ENCODE data around the gene SLC49A4.

Gene SLC49A4

DNA sequence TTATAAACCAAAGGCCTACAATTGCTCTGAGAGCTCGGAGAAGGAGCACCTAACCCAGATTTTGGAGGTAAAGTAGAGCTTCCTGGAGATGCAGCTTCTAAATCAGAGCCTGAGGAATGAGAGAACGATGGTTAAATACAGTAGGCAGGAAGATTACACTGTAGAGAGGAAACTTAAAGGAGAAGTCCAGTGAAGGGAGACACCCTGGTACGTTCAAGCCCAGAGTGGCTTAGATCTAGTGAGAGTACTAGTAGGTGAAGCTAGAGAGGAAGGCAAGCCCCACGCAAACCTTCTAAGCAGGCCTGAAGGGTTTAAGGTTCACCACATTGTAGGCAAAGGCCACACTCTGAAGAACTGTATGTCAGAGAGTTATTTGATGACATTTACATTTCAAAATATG is 33.4 kb downstream of the SLC49A4 start:
- no peaks in the 10 kb centered on the region for H3K79me2 ChIP-seq (ENCODE audit: insufficient read depth, low read length)
- no peak overlapping the region for H3K9ac ChIP-seq (ENCODE audit: low read length)

DNA sequence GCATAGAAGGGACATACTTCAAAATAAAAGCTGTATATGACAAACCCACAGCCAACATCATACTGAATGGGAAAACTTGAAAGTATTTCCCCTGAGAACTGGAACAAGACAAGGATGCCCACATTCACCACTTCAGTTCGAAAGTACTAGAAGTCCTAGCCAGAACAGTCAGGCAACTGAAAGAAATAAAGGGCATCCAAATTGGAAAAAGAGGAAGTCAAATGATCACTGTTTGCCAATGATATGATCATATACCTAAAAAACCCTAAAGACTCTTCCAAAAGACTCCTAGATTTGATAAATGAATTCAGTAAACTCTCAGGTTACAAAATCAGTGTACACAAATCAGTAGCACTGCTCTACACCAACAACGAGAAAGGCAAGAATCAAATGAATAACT is 40.7 kb downstream of the SLC49A4 start:
- Histone ChIP-seq H3K36me3 (ENCODE audit: insufficient read depth, low read length) (peaks cover 5% of the 10 kb centered on the region; the same call in 1 of the 2 replicates), H2AFZ (ENCODE audit: low read length) (no peak overlapping the region), H3K4me1 (ENCODE audit: insufficient read depth, low read length, severe bottlenecking) (no peaks in the 10 kb centered on the region), H4K20me1 (ENCODE audit: insufficient read depth, low read length) (no peaks in the 10 kb centered on the region), H3K9me3 (ENCODE audit: low read length) (no peaks in the 10 kb centered on the region), H3K4me3 (ENCODE audit: low read depth, low read length, poor library complexity, severe bottlenecking) (no peak overlapping the region), H3K79me2 (ENCODE audit: insufficient read depth, low read length) (no peaks in the 10 kb centered on the region), H3K4me2 (ENCODE audit: low read length) (no peak overlapping the region), H3K9me2 (ENCODE audit: low read depth, low read length) (no peaks in the 10 kb centered on the region), H3K9ac (ENCODE audit: low read length) (no peak overlapping the region), H3F3A (ENCODE audit: insufficient read depth, low read length) (no peaks in the 10 kb centered on the region), H3K27ac (ENCODE audit: low read depth, low read length, poor library complexity, severe bottlenecking) (no peak overlapping the region), H3K27me3 (ENCODE audit: insufficient read depth, low read length) (no peaks in the 10 kb centered on the region)
- no peak for TF ChIP-seq EZH2 (IDR thresholded peaks at IDR 0.05; ENCODE audit: borderline replicate concordance, low read length)
- TF ChIP-seq, protein P1, sequence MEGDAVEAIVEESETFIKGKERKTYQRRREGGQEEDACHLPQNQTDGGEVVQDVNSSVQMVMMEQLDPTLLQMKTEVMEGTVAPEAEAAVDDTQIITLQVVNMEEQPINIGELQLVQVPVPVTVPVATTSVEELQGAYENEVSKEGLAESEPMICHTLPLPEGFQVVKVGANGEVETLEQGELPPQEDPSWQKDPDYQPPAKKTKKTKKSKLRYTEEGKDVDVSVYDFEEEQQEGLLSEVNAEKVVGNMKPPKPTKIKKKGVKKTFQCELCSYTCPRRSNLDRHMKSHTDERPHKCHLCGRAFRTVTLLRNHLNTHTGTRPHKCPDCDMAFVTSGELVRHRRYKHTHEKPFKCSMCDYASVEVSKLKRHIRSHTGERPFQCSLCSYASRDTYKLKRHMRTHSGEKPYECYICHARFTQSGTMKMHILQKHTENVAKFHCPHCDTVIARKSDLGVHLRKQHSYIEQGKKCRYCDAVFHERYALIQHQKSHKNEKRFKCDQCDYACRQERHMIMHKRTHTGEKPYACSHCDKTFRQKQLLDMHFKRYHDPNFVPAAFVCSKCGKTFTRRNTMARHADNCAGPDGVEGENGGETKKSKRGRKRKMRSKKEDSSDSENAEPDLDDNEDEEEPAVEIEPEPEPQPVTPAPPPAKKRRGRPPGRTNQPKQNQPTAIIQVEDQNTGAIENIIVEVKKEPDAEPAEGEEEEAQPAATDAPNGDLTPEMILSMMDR (IDR thresholded peaks at IDR 0.05; ENCODE audit: low read length) = no peak

More for the DNA sequence above, 33.4 kb downstream of the SLC49A4 start:
- no peak overlapping the region for H3K4me3 ChIP-seq (ENCODE audit: low read depth, low read length, poor library complexity, severe bottlenecking)
- H3K9me2 ChIP-seq (ENCODE audit: low read depth, low read length) = no peaks in the 10 kb centered on the region
- no peaks in the 10 kb centered on the region for H3K9me3 ChIP-seq (ENCODE audit: low read length)
- TF ChIP-seq, protein P1 (IDR thresholded peaks at IDR 0.05; ENCODE audit: low read length) = no peak
- TF ChIP-seq EZH2 (IDR thresholded peaks at IDR 0.05; ENCODE audit: borderline replicate concordance, low read length) = no peak
- H3K27ac ChIP-seq (ENCODE audit: low read depth, low read length, poor library complexity, severe bottlenecking) = no peak overlapping the region
- H3K4me2 ChIP-seq (ENCODE audit: low read length) = no peak overlapping the region
- no peak overlapping the region for H2AFZ ChIP-seq (ENCODE audit: low read length)
- no peaks in the 10 kb centered on the region for H3F3A ChIP-seq (ENCODE audit: insufficient read depth, low read length)
- H4K20me1 ChIP-seq (ENCODE audit: insufficient read depth, low read length) = no peaks in the 10 kb centered on the region
- peaks cover 12% of the 10 kb centered on the region; the same call in 1 of the 2 replicates for H3K36me3 ChIP-seq (ENCODE audit: insufficient read depth, low read length)
- H3K4me1 ChIP-seq (ENCODE audit: insufficient read depth, low read length, severe bottlenecking) = no peaks in the 10 kb centered on the region
- no peaks in the 10 kb centered on the region for H3K27me3 ChIP-seq (ENCODE audit: insufficient read depth, low read length)

DNA sequence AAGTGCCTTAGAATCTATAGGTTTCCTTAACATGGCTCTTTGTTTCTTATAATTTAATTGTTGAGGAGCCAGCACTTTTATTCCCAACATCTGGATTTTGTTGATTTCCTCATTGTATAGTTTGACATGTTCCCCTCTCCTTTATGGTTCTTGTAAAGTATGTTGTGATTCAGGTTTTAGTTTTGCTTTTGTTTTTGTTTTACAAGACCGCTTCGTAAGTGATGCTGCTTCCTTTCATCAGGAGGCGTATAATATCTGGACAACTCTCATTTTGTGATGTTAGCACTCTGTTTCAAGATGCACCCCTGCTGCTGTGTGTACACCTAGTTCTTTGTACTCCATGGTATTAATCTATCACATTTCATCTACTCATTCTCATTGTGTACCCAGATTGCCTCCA is 48.7 kb downstream of the SLC49A4 start:
- Histone ChIP-seq H3K9me2 (ENCODE audit: low read depth, low read length) (no peaks in the 10 kb centered on the region), H3K79me2 (ENCODE audit: insufficient read depth, low read length) (no peaks in the 10 kb centered on the region), H3K27ac (ENCODE audit: low read depth, low read length, poor library complexity, severe bottlenecking) (no peak overlapping the region), H3K4me1 (ENCODE audit: insufficient read depth, low read length, severe bottlenecking) (no peaks in the 10 kb centered on the region), H3F3A (ENCODE audit: insufficient read depth, low read length) (no peaks in the 10 kb centered on the region), H3K4me3 (ENCODE audit: low read depth, low read length, poor library complexity, severe bottlenecking) (no peak overlapping the region), H3K36me3 (ENCODE audit: insufficient read depth, low read length) (no peaks in the 10 kb centered on the region), H3K27me3 (ENCODE audit: insufficient read depth, low read length) (no peaks in the 10 kb centered on the region), H2AFZ (ENCODE audit: low read length) (no peak overlapping the region), H3K9ac (ENCODE audit: low read length) (no peak overlapping the region), H3K4me2 (ENCODE audit: low read length) (no peak overlapping the region), H3K9me3 (ENCODE audit: low read length) (no peaks in the 10 kb centered on the region), H4K20me1 (ENCODE audit: insufficient read depth, low read length) (no peaks in the 10 kb centered on the region)
- TF ChIP-seq EZH2 (IDR thresholded peaks at IDR 0.05; ENCODE audit: borderline replicate concordance, low read length) = no peak
- TF ChIP-seq, protein P1 (IDR thresholded peaks at IDR 0.05; ENCODE audit: low read length) = no peak
